ENCODE results near the gene INO80D.
"Not testable (repeated sequence)": the region's sequence is repeated elsewhere in the genome, so short reads cannot be mapped to it uniquely, and the experiment has no call there.

Gene INO80D

GRCh38 chr2:206020171-206020570 is 65.8 kb downstream of the INO80D start:
- DNase-seq (ENCODE audit: low spot score), result no peak
- no peak for TF ChIP-seq CTCF (IDR thresholded peaks at IDR 0.05; ENCODE audit: extremely low read depth, missing control alignments)

GRCh38 chr2:206015746-206016145 is 70.2 kb downstream of the INO80D start:
- not testable (repeated sequence) for DNase-seq (ENCODE audit: low spot score)

- no peak for DNase-seq (ENCODE audit: low spot score)
- TF ChIP-seq CTCF (IDR thresholded peaks at IDR 0.05; ENCODE audit: extremely low read depth, missing control alignments), result no peak
Measured at GRCh38 chr2:206011795-206012194, 74.2 kb downstream of the INO80D start.

DNA sequence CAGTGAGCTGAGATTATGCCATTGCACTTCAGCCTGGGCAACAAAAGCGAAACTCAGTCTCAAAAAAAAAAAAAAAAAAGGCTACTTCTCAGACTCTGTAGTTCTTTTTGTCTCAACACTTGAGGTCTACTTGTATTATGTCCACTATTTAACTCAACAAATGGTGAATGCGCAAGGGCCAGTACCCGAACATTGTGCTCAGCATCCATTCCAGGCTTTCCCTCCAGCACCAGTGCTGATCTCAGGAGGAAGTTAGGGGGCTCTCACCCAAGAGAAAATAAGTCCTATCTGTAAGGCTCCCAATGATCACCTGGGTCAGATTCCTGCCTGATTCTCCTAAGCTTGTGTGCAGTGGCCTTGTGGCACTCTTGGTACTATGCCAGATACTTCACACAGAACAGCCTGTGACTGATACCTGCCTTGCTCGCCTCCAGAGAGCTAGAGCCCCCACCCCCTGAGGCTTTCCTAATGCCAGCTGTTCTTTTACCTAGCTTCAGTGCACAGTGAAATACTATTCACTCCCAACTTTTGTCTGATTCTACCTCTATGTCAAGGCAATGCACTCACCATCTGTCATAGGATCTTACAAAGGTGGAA is 74.9 kb downstream of the INO80D start:
- no peak for TF ChIP-seq CTCF (IDR thresholded peaks at IDR 0.05; ENCODE audit: extremely low read depth, missing control alignments)
- no peak for DNase-seq (ENCODE audit: low spot score)

GRCh38 chr2:206004004-206004693 is 81.8 kb downstream of the INO80D start:
- no peak for DNase-seq (ENCODE audit: low spot score)
- peak; percentile 22 for TF ChIP-seq CTCF (IDR thresholded peaks at IDR 0.05; ENCODE audit: extremely low read depth, missing control alignments)

DNA sequence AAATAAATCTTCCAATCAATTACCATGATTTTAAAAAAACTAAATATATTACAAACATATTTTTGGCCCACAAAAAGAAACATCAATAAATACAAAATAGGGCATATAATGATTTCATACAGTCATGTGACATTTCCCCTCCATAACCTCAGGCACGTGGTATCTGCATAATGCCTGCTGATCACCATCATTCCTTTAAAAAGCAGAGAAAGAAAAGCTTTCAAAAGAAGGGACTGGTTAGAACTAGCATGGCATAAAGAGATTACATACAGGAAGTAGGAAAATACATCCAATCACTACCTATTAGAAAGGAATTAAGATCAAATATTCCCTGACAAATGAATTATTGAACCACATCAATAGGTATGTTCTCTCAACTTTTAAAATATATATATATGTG is 83.5 kb downstream of the INO80D start:
- TF ChIP-seq CTCF (IDR thresholded peaks at IDR 0.05; ENCODE audit: extremely low read depth, missing control alignments), result no peak
- DNase-seq (ENCODE audit: low spot score), result no peak

DNA sequence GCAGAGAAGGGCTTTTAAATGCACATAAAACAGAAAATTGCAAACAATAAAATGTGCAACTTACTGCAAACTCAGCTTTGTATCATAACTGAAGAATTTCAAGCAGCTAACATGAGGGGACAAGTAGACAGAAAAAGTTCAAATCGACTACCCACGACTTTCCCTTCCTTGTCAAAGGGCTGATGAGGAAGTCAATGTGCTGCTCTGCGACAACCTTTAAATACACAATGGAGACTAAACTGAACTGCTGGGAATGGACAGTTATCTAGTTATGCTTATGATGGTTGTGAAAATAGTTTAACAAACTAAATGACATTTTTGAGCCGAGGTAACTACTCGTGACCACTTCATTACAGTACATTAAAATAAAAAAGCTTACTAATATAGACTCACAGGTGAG is 84.1 kb downstream of the INO80D start:
- DNase-seq (ENCODE audit: low spot score), result no peak
- TF ChIP-seq CTCF (IDR thresholded peaks at IDR 0.05; ENCODE audit: extremely low read depth, missing control alignments), result no peak

- TF ChIP-seq CTCF (IDR thresholded peaks at IDR 0.05; ENCODE audit: extremely low read depth, missing control alignments), result no peak
- no peak for DNase-seq (ENCODE audit: low spot score)
Measured at GRCh38 chr2:206000776-206001175, 85.2 kb downstream of the INO80D start.

All from GM20000 (cell line).